ENCODE measurements around the gene WASL. TPM values are rescaled to one million over a fixed set of nuclear protein-coding genes. Genes with fewer than 3 reads are reported as not detected.
"Not testable (repeated sequence)": the region's sequence is repeated elsewhere in the genome, so short reads cannot be mapped to it uniquely, and the experiment has no call there.

The WASL gene
- total RNA-seq, 1 experiment from 2014 or later: 7.5 TPM

GRCh38 chr7:123770378-123770777, 21.6 kb upstream of the WASL start:
- peak; percentile 91 for DNase-seq (ENCODE audit: low read depth)

- DNase-seq (ENCODE audit: low read depth): peak; percentile 95
Measured at GRCh38 chr7:123769371-123769770, 20.6 kb upstream of the WASL start.

GRCh38 chr7:123768493-123768892, 19.7 kb upstream of the WASL start:
- DNase-seq (ENCODE audit: low read depth): no peak

- no peak for DNase-seq (ENCODE audit: low read depth)
Measured at GRCh38 chr7:123763191-123763661, 14.4 kb upstream of the WASL start.

GRCh38 chr7:123761729-123762128, 12.9 kb upstream of the WASL start:
- DNase-seq (ENCODE audit: low read depth): no peak

GRCh38 chr7:123757095-123757494, 8.3 kb upstream of the WASL start:
- peak; percentile 29 for DNase-seq (ENCODE audit: low read depth)

GRCh38 chr7:123755338-123755737, 6.5 kb upstream of the WASL start:
- DNase-seq (ENCODE audit: low read depth): no peak

GRCh38 chr7:123754271-123754871, 5.6 kb upstream of the WASL start:
- DNase-seq (ENCODE audit: low read depth): no peak

- no peak for DNase-seq (ENCODE audit: low read depth)
Measured at GRCh38 chr7:123752534-123752933, 3.7 kb upstream of the WASL start.

GRCh38 chr7:123751821-123752220, 3.0 kb upstream of the WASL start:
- DNase-seq (ENCODE audit: low read depth): no peak

GRCh38 chr7:123750389-123751230, 1.8 kb upstream of the WASL start:
- DNase-seq (ENCODE audit: low read depth): no peak

- DNase-seq (ENCODE audit: low read depth): no peak
Measured at GRCh38 chr7:123749537-123749857, 694 bp upstream of the WASL start.

- peak; percentile 11 for DNase-seq (ENCODE audit: low read depth)
Measured at GRCh38 chr7:123748171-123748733, 551 bp downstream of the WASL start.

- peak; percentile 84 for DNase-seq (ENCODE audit: low read depth)
Measured at GRCh38 chr7:123747620-123748141, 1.1 kb downstream of the WASL start.

- no peak for DNase-seq (ENCODE audit: low read depth)
Measured at GRCh38 chr7:123746931-123747488, 1.8 kb downstream of the WASL start.

GRCh38 chr7:123746055-123746454, 2.7 kb downstream of the WASL start:
- no peak for DNase-seq (ENCODE audit: low read depth)

- DNase-seq (ENCODE audit: low read depth): no peak
Measured at GRCh38 chr7:123745437-123745836, 3.4 kb downstream of the WASL start.

GRCh38 chr7:123744416-123744815, 4.4 kb downstream of the WASL start:
- DNase-seq (ENCODE audit: low read depth): no peak

- no peak for DNase-seq (ENCODE audit: low read depth)
Measured at GRCh38 chr7:123741940-123742339, 6.9 kb downstream of the WASL start.

- no peak for DNase-seq (ENCODE audit: low read depth)
Measured at GRCh38 chr7:123738808-123739207, 10.0 kb downstream of the WASL start.

- DNase-seq (ENCODE audit: low read depth): no peak
Measured at GRCh38 chr7:123738356-123738755, 10.4 kb downstream of the WASL start.

- DNase-seq (ENCODE audit: low read depth): not testable (repeated sequence)
Measured at GRCh38 chr7:123737168-123737674, 11.6 kb downstream of the WASL start.
